H9 (cell line): ENCODE results near the gene SHTN1. TPM values are rescaled to one million over a fixed set of nuclear protein-coding genes. Genes with fewer than 3 reads are reported as not detected.
A peak's percentile ranks its signal among the peaks of the same experiment; 100 is the strongest.

Source experiments
- DNase-seq: peaks from one replicate; pipeline ENCODE4 v3.0.0-alpha.2; 2017
- H2AFZ ChIP-seq: one replicate; pipeline ENCODE4 v1.6.1; 2013; ENCODE audit warnings: mild to moderate bottlenecking, low read length, control low read depth, moderate library complexity
- H2AK5ac ChIP-seq: 2 replicates; pipeline ENCODE4 v1.6.1; 2013; ENCODE audit warnings: low read length, control low read depth, mixed read lengths; ENCODE audit not compliant: insufficient read length
- H2BK120ac ChIP-seq: one replicate; pipeline ENCODE4 v1.6.1; 2013; ENCODE audit warnings: low read depth, mild to moderate bottlenecking, low read length, control low read depth, inconsistent platforms; ENCODE audit not compliant: poor library complexity, severe bottlenecking
- H2BK12ac ChIP-seq: 2 replicates; pipeline ENCODE4 v1.6.1; 2013; ENCODE audit warnings: low read length, control low read depth, mixed read lengths, low read depth; ENCODE audit not compliant: insufficient read length
- H2BK15ac ChIP-seq: 2 replicates; pipeline ENCODE4 v1.6.1; 2013; ENCODE audit warnings: low read depth, low read length, control low read depth
- H2BK20ac ChIP-seq: one replicate; pipeline ENCODE4 v1.6.1; 2013; ENCODE audit warnings: low read depth, mild to moderate bottlenecking, low read length, control low read depth, inconsistent platforms; ENCODE audit not compliant: poor library complexity, severe bottlenecking
- H2BK5ac ChIP-seq: 2 replicates; pipeline ENCODE4 v1.6.1; 2013; ENCODE audit warnings: low read length, control low read depth, mixed read lengths; ENCODE audit not compliant: insufficient read length
- H3K14ac ChIP-seq: 2 replicates; pipeline ENCODE4 v1.6.1; 2013; ENCODE audit warnings: low read length, control low read depth; ENCODE audit not compliant: insufficient read depth
- H3K18ac ChIP-seq: 2 replicates; pipeline ENCODE4 v1.6.1; 2013; ENCODE audit warnings: low read depth, mild to moderate bottlenecking, mixed read lengths, low read length, control low read depth; ENCODE audit not compliant: insufficient read length
- H3K23ac ChIP-seq: 2 replicates; pipeline ENCODE4 v1.6.1; 2013; ENCODE audit warnings: low read length, control low read depth, mixed read lengths, low read depth; ENCODE audit not compliant: insufficient read length
- H3K23me2 ChIP-seq: 2 replicates; pipeline ENCODE4 v1.6.1; 2013; ENCODE audit warnings: low read depth, mild to moderate bottlenecking, mixed read lengths, low read length, control low read depth; ENCODE audit not compliant: insufficient read length, poor library complexity, severe bottlenecking
- H3K27ac ChIP-seq: 2 replicates; pipeline ENCODE4 v1.5.1; 2013; ENCODE audit warnings: low read length, control low read depth, mixed read lengths, low read depth; ENCODE audit not compliant: insufficient read length
- H3K27me3 ChIP-seq: 2 replicates; pipeline ENCODE4 v1.6.1; 2013; ENCODE audit warnings: low read length, control low read depth, inconsistent platforms; ENCODE audit not compliant: insufficient read depth
- H3K4ac ChIP-seq: 2 replicates; pipeline ENCODE4 v1.6.1; 2013; ENCODE audit warnings: low read depth, mild to moderate bottlenecking, control low read depth, inconsistent platforms, low read length, moderate library complexity
- H3K4me1 ChIP-seq: 2 replicates; pipeline ENCODE4 v1.6.1; 2013; ENCODE audit warnings: low read length, control low read depth, inconsistent platforms; ENCODE audit not compliant: insufficient read depth
- H3K4me2 ChIP-seq: 2 replicates; pipeline ENCODE4 v1.6.1; 2013; ENCODE audit warnings: low read length, control low read depth, mixed read lengths; ENCODE audit not compliant: insufficient read length, insufficient read depth
- H3K56ac ChIP-seq: 2 replicates; pipeline ENCODE4 v1.6.1; 2013; ENCODE audit warnings: low read depth, mild to moderate bottlenecking, mixed read lengths, low read length, control low read depth; ENCODE audit not compliant: insufficient read length
- H3K79me1 ChIP-seq: 2 replicates; pipeline ENCODE4 v1.6.1; 2013; ENCODE audit warnings: low read depth, mild to moderate bottlenecking, moderate library complexity, low read length, control low read depth, inconsistent platforms; ENCODE audit not compliant: insufficient read depth, poor library complexity, severe bottlenecking
- H3K79me2 ChIP-seq: 2 replicates; pipeline ENCODE4 v1.6.1; 2013; ENCODE audit warnings: low read length, control low read depth, inconsistent platforms; ENCODE audit not compliant: insufficient read depth
- H3K9ac ChIP-seq: 2 replicates; pipeline ENCODE4 v1.6.1; 2013; ENCODE audit warnings: low read length, control low read depth, mixed read lengths; ENCODE audit not compliant: insufficient read length; ENCODE audit errors: extremely low read depth
- H3K9me3 ChIP-seq: one replicate; pipeline ENCODE4 v1.6.1; 2013; ENCODE audit warnings: low read depth, low read length, inconsistent platforms; ENCODE audit not compliant: control insufficient read depth
- H3T11ph ChIP-seq: one replicate; pipeline ENCODE4 v1.6.1; 2013; ENCODE audit warnings: mild to moderate bottlenecking, low read length, control low read depth, inconsistent platforms
- H4K20me1 ChIP-seq: one replicate; pipeline ENCODE4 v1.6.1; 2013; ENCODE audit not compliant: control insufficient read depth, insufficient read length, insufficient read depth
- H4K5ac ChIP-seq: 2 replicates; pipeline ENCODE4 v1.6.1; 2013; ENCODE audit warnings: low read depth, mild to moderate bottlenecking, mixed read lengths, low read length, control low read depth; ENCODE audit not compliant: insufficient read length
- H4K8ac ChIP-seq: replicated peaks from 2 replicates; pipeline ENCODE4 v1.6.1; 2013; ENCODE audit warnings: low read length, control low read depth, mixed read lengths, low read depth; ENCODE audit not compliant: insufficient read length
- H4K91ac ChIP-seq: 2 replicates; pipeline ENCODE4 v1.6.1; 2013; ENCODE audit warnings: low read depth, mild to moderate bottlenecking, moderate library complexity, mixed read lengths, low read length, control low read depth; ENCODE audit not compliant: insufficient read length
- H3K27ac Mint-ChIP-seq, 3 experiments: 2 replicates in 2 of 3; 3 replicates in 1 of 3; pipeline ENCODE4 v1.8.0; 2020 to 2021; ENCODE audit warnings: mixed read lengths in 3 of 3, mild to moderate bottlenecking in 1 of 3, moderate library complexity in 1 of 3
- H3K27me3 Mint-ChIP-seq: 2 replicates; pipeline ENCODE4 v1.8.0; 2021; ENCODE audit warnings: low read depth, mild to moderate bottlenecking, moderate library complexity, mixed read lengths
- H3K36me3 Mint-ChIP-seq, 3 experiments: 2 replicates in 2 of 3; 3 replicates in 1 of 3; pipeline ENCODE4 v1.8.0; 2020 to 2021; ENCODE audit warnings: low read depth in 3 of 3, mixed read lengths in 3 of 3; ENCODE audit not compliant: insufficient read depth in 1 of 3
- H3K4me1 Mint-ChIP-seq, 2 experiments: 2 replicates each; pipeline ENCODE4 v1.8.0; 2020; ENCODE audit warnings: mixed read lengths in 2 of 2
- H3K4me3 Mint-ChIP-seq, 2 experiments: 2 replicates in 1 of 2; 3 replicates in 1 of 2; pipeline ENCODE4 v1.8.0; 2020 to 2021; ENCODE audit warnings: mild to moderate bottlenecking in 2 of 2, mixed read lengths in 2 of 2, moderate library complexity in 1 of 2
- H3K9me3 Mint-ChIP-seq, 2 experiments: 2 replicates in 1 of 2; 3 replicates in 1 of 2; pipeline ENCODE4 v1.8.0; 2020; ENCODE audit warnings: mild to moderate bottlenecking in 2 of 2, mixed read lengths in 2 of 2, moderate library complexity in 1 of 2
- CTCF ChIP-seq: fragments of 200-600 bp; sonication (generic); conservative IDR thresholded peaks from 3 replicates; pipeline ENCODE4 v1.8.0; 2021; ENCODE audit warnings: antibody characterized with exemption, mild to moderate bottlenecking
- WGBS: extraction: QIAGEN DNeasy Blood & Tissue Kit; methylation state at CpG from one replicate; pipeline ENCODE4 v1.1.7; 2013; ENCODE audit warnings: missing lambda C conversion rate, low lambda C conversion rate, mixed read lengths; ENCODE audit not compliant: insufficient read length; ENCODE audit errors: extremely low coverage; 5-methylcytosine and 5-hydroxymethylcytosine counted together
- total RNA-seq: library from RNA; stranded (reverse); gene quantifications from 2 replicates; pipeline ENCODE4 v1.2.1, GENCODE V29; 2021

The SHTN1 gene
- total RNA-seq, 1 experiment from 2014 or later, result 22.1 TPM

- peak overlapping the region in 1 of 2 experiments; percentile 1; a peak in 1 of 5 replicates for H3K4me3 Mint-ChIP-seq
- no peak overlapping the region for H3K4me2 ChIP-seq
- H4K8ac ChIP-seq, result no peak overlapping the region
- H2BK5ac ChIP-seq, result no peak overlapping the region
- H3K27ac Mint-ChIP-seq, result peak overlapping the region in 2 of 3 experiments; percentile 38 to 51; a peak in 3 of 7 replicates
- H3K9me3 Mint-ChIP-seq, result no peaks in the 10 kb centered on the region
- H2AK5ac ChIP-seq, result no peak overlapping the region
- no peak overlapping the region for H4K91ac ChIP-seq
- no peak overlapping the region for H3K14ac ChIP-seq
- H3K4me1 ChIP-seq, result no peaks in the 10 kb centered on the region; the same call in 1 of the 2 replicates
- H3K79me1 ChIP-seq, result no peaks in the 10 kb centered on the region
- H3K36me3 Mint-ChIP-seq, result no peaks in the 10 kb centered on the region; a peak in 1 of 7 replicates
- 0 out of 3 replicates have a peak, but pooled peaks have one; percentile 9 for TF ChIP-seq CTCF
- H4K5ac ChIP-seq, result no peak overlapping the region
- no peak overlapping the region for H2BK120ac ChIP-seq
- H3K18ac ChIP-seq, result no peak overlapping the region
- H3K4me1 Mint-ChIP-seq, result peaks cover 23 to 28% of the 10 kb centered on the region in 2 experiments
- H3K9me3 ChIP-seq, result no peaks in the 10 kb centered on the region
- H3K56ac ChIP-seq, result no peak overlapping the region
- H2BK15ac ChIP-seq, result no peak overlapping the region
- H3K4ac ChIP-seq, result no peak overlapping the region
- no peaks in the 10 kb centered on the region for H3K79me2 ChIP-seq
- no peak overlapping the region for H3K9ac ChIP-seq
- no peak for DNase-seq
- no peaks in the 10 kb centered on the region for H4K20me1 ChIP-seq
- H3K23me2 ChIP-seq, result no peaks in the 10 kb centered on the region
- no peak overlapping the region for H2BK20ac ChIP-seq
- H2BK12ac ChIP-seq, result no peak overlapping the region
- no CpG with 5 or more reads among the region's 7 CpGs for WGBS
- no peak overlapping the region for H3T11ph ChIP-seq
- H3K27ac ChIP-seq, result no peak overlapping the region
- H3K27me3 ChIP-seq, result no peaks in the 10 kb centered on the region
- H3K23ac ChIP-seq, result no peak overlapping the region
- H3K27me3 Mint-ChIP-seq, result no peaks in the 10 kb centered on the region
- no peak overlapping the region for H2AFZ ChIP-seq
Measured at GRCh38 chr10:116879817-116880216, 125.2 kb downstream of the SHTN1 start.
